Stimulated activated CD8-positive, alpha-beta memory T cell treated with anti-CD3 and anti-CD28 coated beads, Interleukin-7, amount 100 ng/mL, for 4 hours (primary cell): Measurements from ENCODE around the gene EAPP.
"Not testable (repeated sequence)": the region's sequence is repeated elsewhere in the genome, so short reads cannot be mapped to it uniquely, and the experiment has no call there.

Experiments used
- DNase-seq, 2 donors: peaks; one replicate each; pipeline ENCODE4 v3.0.0-alpha.2; 2020; ENCODE audit warnings: low read depth in 2 of 2

EAPP gene

GRCh38 chr14:34482463-34482862, 57.0 kb downstream of the EAPP start:
- DNase-seq = no peak

GRCh38 chr14:34479694-34480093, 59.8 kb downstream of the EAPP start:
- DNase-seq = no peak

GRCh38 chr14:34478261-34478660, 61.2 kb downstream of the EAPP start:
- no peak for DNase-seq

GRCh38 chr14:34476036-34476435, 63.5 kb downstream of the EAPP start:
- DNase-seq = not testable (repeated sequence)

- no peak for DNase-seq
Observed at GRCh38 chr14:34475163-34475562, 64.3 kb downstream of the EAPP start.

- no peak for DNase-seq
Observed at GRCh38 chr14:34474187-34474679, 65.3 kb downstream of the EAPP start.

GRCh38 chr14:34472706-34473279, 66.7 kb downstream of the EAPP start:
- DNase-seq = no peak

GRCh38 chr14:34470319-34470718, 69.2 kb downstream of the EAPP start:
- DNase-seq = no peak

GRCh38 chr14:34466691-34467090, 72.8 kb downstream of the EAPP start:
- DNase-seq = no peak
